Astrocyte (in vitro differentiated cells and primary cell): Measurements from ENCODE around the gene FUOM.

Experiments used
- EZH2 ChIP-seq: IDR thresholded peaks from 2 replicates; pipeline ENCODE4 v1.6.1; 2012; ENCODE audit warnings: mild to moderate bottlenecking, low read length, inconsistent platforms; ENCODE audit not compliant: insufficient read depth
- TF ChIP-seq, protein P1 (sequence below): IDR thresholded peaks from 2 replicates; pipeline ENCODE4 v1.5.1; 2011; ENCODE audit warnings: low read depth, mild to moderate bottlenecking, inconsistent platforms, low read length, moderate library complexity; ENCODE audit not compliant: insufficient read depth

DNA sequence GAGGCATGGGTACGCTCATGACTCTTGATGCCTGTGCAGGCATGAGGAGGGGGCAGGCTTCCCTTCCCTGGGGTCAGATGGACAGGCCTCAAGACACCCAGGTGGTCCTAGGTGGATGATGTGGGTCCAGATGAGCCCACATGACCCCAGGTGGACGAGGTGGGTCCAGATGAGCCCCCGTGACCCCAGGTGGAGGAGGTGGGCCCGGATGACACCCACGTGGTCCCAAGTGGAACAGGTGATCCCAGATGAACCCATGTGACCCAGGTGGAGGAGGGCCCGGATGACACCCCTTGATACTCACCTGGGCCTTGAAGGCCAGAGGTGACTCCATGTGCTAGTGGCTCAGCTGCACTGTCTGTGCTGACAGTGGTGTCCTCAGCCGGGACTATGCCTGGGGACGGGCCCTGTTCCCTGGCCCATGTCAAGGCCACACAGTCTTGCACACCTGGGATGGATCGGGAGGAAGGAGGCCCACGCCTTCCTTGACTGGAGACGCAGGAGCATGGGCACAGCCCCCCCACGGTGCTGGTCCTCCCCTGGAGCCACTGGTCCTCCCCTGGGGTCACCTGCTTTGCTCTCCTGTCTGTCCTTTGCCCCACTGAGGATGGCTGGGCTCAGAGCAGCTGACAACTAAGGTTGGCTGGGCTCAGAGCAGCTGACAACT lies 7.4 kb downstream of the FUOM start:
- TF ChIP-seq, protein P1, sequence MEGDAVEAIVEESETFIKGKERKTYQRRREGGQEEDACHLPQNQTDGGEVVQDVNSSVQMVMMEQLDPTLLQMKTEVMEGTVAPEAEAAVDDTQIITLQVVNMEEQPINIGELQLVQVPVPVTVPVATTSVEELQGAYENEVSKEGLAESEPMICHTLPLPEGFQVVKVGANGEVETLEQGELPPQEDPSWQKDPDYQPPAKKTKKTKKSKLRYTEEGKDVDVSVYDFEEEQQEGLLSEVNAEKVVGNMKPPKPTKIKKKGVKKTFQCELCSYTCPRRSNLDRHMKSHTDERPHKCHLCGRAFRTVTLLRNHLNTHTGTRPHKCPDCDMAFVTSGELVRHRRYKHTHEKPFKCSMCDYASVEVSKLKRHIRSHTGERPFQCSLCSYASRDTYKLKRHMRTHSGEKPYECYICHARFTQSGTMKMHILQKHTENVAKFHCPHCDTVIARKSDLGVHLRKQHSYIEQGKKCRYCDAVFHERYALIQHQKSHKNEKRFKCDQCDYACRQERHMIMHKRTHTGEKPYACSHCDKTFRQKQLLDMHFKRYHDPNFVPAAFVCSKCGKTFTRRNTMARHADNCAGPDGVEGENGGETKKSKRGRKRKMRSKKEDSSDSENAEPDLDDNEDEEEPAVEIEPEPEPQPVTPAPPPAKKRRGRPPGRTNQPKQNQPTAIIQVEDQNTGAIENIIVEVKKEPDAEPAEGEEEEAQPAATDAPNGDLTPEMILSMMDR = no peak
- TF ChIP-seq EZH2 = no peak
